ENCODE data around the gene SMARCAL1. TPM values are rescaled to one million over a fixed set of nuclear protein-coding genes. Genes with fewer than 3 reads are reported as not detected.

The SMARCAL1 gene
- polyA plus RNA-seq, 2 donors: 5.4 to 6.7 TPM

GRCh38 chr2:216425008-216425787 is 12.9 kb downstream of the SMARCAL1 start:
- Histone ChIP-seq H3K9me3 (ENCODE audit: control insufficient read depth in 2 of 2, insufficient read depth in 1 of 2, low read depth in 1 of 2, low read length in 1 of 2) (no peaks in the 10 kb centered on the region), H3K27me3 (ENCODE audit: control insufficient read depth in 1 of 2, insufficient read depth in 2 of 2, low read length in 2 of 2) (no peaks in the 10 kb centered on the region), H3K36me3 (ENCODE audit: control insufficient read depth in 2 of 2, insufficient read depth in 2 of 2, low read length in 1 of 2) (peaks cover 22 to 31% of the 10 kb centered on the region in 2 donors), H3K27ac (ENCODE audit: low read depth in 2 of 2, low read length in 1 of 2) (no peak overlapping the region), H3K4me1 (ENCODE audit: control insufficient read depth in 2 of 2, insufficient read depth in 2 of 2, low read length in 1 of 2) (no peaks in the 10 kb centered on the region), H3K4me3 (ENCODE audit: low read depth in 1 of 2, low read length in 2 of 2) (no peak overlapping the region)
- 96 to 98% methylated on average over 14 of the region's 14 CpGs for WGBS, 2 donors

GRCh38 chr2:216426166-216426777 is 14.0 kb downstream of the SMARCAL1 start:
- Histone ChIP-seq H3K4me1 (ENCODE audit: control insufficient read depth in 2 of 2, insufficient read depth in 2 of 2, low read length in 1 of 2) (no peaks in the 10 kb centered on the region), H3K27me3 (ENCODE audit: control insufficient read depth in 1 of 2, insufficient read depth in 2 of 2, low read length in 2 of 2) (no peaks in the 10 kb centered on the region), H3K4me3 (ENCODE audit: low read depth in 1 of 2, low read length in 2 of 2) (no peak overlapping the region), H3K27ac (ENCODE audit: low read depth in 2 of 2, low read length in 1 of 2) (no peak overlapping the region), H3K36me3 (ENCODE audit: control insufficient read depth in 2 of 2, insufficient read depth in 2 of 2, low read length in 1 of 2) (peaks cover 26 to 39% of the 10 kb centered on the region in 2 donors), H3K9me3 (ENCODE audit: control insufficient read depth in 2 of 2, insufficient read depth in 1 of 2, low read depth in 1 of 2, low read length in 1 of 2) (no peaks in the 10 kb centered on the region)
- WGBS, 2 donors: 89 to 95% methylated on average over 2 of the region's 2 CpGs

- H3K27me3 ChIP-seq (ENCODE audit: control insufficient read depth in 1 of 2, insufficient read depth in 2 of 2, low read length in 2 of 2): no peaks in the 10 kb centered on the region
- H3K9me3 ChIP-seq (ENCODE audit: control insufficient read depth in 2 of 2, insufficient read depth in 1 of 2, low read depth in 1 of 2, low read length in 1 of 2): no peaks in the 10 kb centered on the region
- no peak overlapping the region for H3K4me3 ChIP-seq (ENCODE audit: low read depth in 1 of 2, low read length in 2 of 2)
- H3K4me1 ChIP-seq (ENCODE audit: control insufficient read depth in 2 of 2, insufficient read depth in 2 of 2, low read length in 1 of 2): no peaks in the 10 kb centered on the region
- H3K36me3 ChIP-seq (ENCODE audit: control insufficient read depth in 2 of 2, insufficient read depth in 2 of 2, low read length in 1 of 2): peaks cover 26 to 40% of the 10 kb centered on the region in 2 donors
- no peak overlapping the region for H3K27ac ChIP-seq (ENCODE audit: low read depth in 2 of 2, low read length in 1 of 2)
- WGBS, 2 donors: 81 to 83% methylated on average over 4 of the region's 4 CpGs
These were observed 14.7 kb downstream of the SMARCAL1 start for GRCh38 chr2:216426938-216427337.

- Histone ChIP-seq H3K36me3 (ENCODE audit: control insufficient read depth in 2 of 2, insufficient read depth in 2 of 2, low read length in 1 of 2) (peaks cover 31 to 45% of the 10 kb centered on the region in 2 donors), H3K4me3 (ENCODE audit: low read depth in 1 of 2, low read length in 2 of 2) (no peak overlapping the region), H3K27me3 (ENCODE audit: control insufficient read depth in 1 of 2, insufficient read depth in 2 of 2, low read length in 2 of 2) (no peaks in the 10 kb centered on the region), H3K9me3 (ENCODE audit: control insufficient read depth in 2 of 2, insufficient read depth in 1 of 2, low read depth in 1 of 2, low read length in 1 of 2) (no peaks in the 10 kb centered on the region), H3K4me1 (ENCODE audit: control insufficient read depth in 2 of 2, insufficient read depth in 2 of 2, low read length in 1 of 2) (no peaks in the 10 kb centered on the region), H3K27ac (ENCODE audit: low read depth in 2 of 2, low read length in 1 of 2) (no peak overlapping the region)
- 83 to 89% methylated on average over 6 of the region's 6 CpGs for WGBS, 2 donors
These were observed 16.5 kb downstream of the SMARCAL1 start for GRCh38 chr2:216428618-216429350.

- WGBS, 2 donors: 88 to 90% methylated on average over 5 of the region's 5 CpGs
- no peaks in the 10 kb centered on the region for H3K9me3 ChIP-seq (ENCODE audit: control insufficient read depth in 2 of 2, insufficient read depth in 1 of 2, low read depth in 1 of 2, low read length in 1 of 2)
- no peaks in the 10 kb centered on the region for H3K27me3 ChIP-seq (ENCODE audit: control insufficient read depth in 1 of 2, insufficient read depth in 2 of 2, low read length in 2 of 2)
- no peak overlapping the region for H3K4me3 ChIP-seq (ENCODE audit: low read depth in 1 of 2, low read length in 2 of 2)
- no peak overlapping the region for H3K27ac ChIP-seq (ENCODE audit: low read depth in 2 of 2, low read length in 1 of 2)
- peaks cover 28 to 47% of the 10 kb centered on the region in 2 donors for H3K36me3 ChIP-seq (ENCODE audit: control insufficient read depth in 2 of 2, insufficient read depth in 2 of 2, low read length in 1 of 2)
- H3K4me1 ChIP-seq (ENCODE audit: control insufficient read depth in 2 of 2, insufficient read depth in 2 of 2, low read length in 1 of 2): no peaks in the 10 kb centered on the region
These were observed 17.1 kb downstream of the SMARCAL1 start for GRCh38 chr2:216429428-216429827.

GRCh38 chr2:216430811-216431530 is 18.7 kb downstream of the SMARCAL1 start:
- 87 to 93% methylated on average over 13 of the region's 13 CpGs for WGBS, 2 donors
- H3K27ac ChIP-seq (ENCODE audit: low read depth in 2 of 2, low read length in 1 of 2): no peak overlapping the region
- H3K9me3 ChIP-seq (ENCODE audit: control insufficient read depth in 2 of 2, insufficient read depth in 1 of 2, low read depth in 1 of 2, low read length in 1 of 2): no peaks in the 10 kb centered on the region
- peaks cover 29 to 43% of the 10 kb centered on the region in 2 donors for H3K36me3 ChIP-seq (ENCODE audit: control insufficient read depth in 2 of 2, insufficient read depth in 2 of 2, low read length in 1 of 2)
- no peaks in the 10 kb centered on the region for H3K27me3 ChIP-seq (ENCODE audit: control insufficient read depth in 1 of 2, insufficient read depth in 2 of 2, low read length in 2 of 2)
- no peak overlapping the region for H3K4me3 ChIP-seq (ENCODE audit: low read depth in 1 of 2, low read length in 2 of 2)
- no peaks in the 10 kb centered on the region for H3K4me1 ChIP-seq (ENCODE audit: control insufficient read depth in 2 of 2, insufficient read depth in 2 of 2, low read length in 1 of 2)

- Histone ChIP-seq H3K4me3 (ENCODE audit: low read depth in 1 of 2, low read length in 2 of 2) (no peak overlapping the region), H3K27me3 (ENCODE audit: control insufficient read depth in 1 of 2, insufficient read depth in 2 of 2, low read length in 2 of 2) (no peaks in the 10 kb centered on the region), H3K4me1 (ENCODE audit: control insufficient read depth in 2 of 2, insufficient read depth in 2 of 2, low read length in 1 of 2) (no peaks in the 10 kb centered on the region), H3K36me3 (ENCODE audit: control insufficient read depth in 2 of 2, insufficient read depth in 2 of 2, low read length in 1 of 2) (peaks cover 32 to 43% of the 10 kb centered on the region in 2 donors), H3K27ac (ENCODE audit: low read depth in 2 of 2, low read length in 1 of 2) (no peak overlapping the region), H3K9me3 (ENCODE audit: control insufficient read depth in 2 of 2, insufficient read depth in 1 of 2, low read depth in 1 of 2, low read length in 1 of 2) (no peaks in the 10 kb centered on the region)
These were observed 19.2 kb downstream of the SMARCAL1 start for GRCh38 chr2:216431531-216431856.

- Histone ChIP-seq H3K27me3 (ENCODE audit: control insufficient read depth in 1 of 2, insufficient read depth in 2 of 2, low read length in 2 of 2) (no peaks in the 10 kb centered on the region), H3K4me3 (ENCODE audit: low read depth in 1 of 2, low read length in 2 of 2) (no peak overlapping the region), H3K9me3 (ENCODE audit: control insufficient read depth in 2 of 2, insufficient read depth in 1 of 2, low read depth in 1 of 2, low read length in 1 of 2) (no peaks in the 10 kb centered on the region), H3K4me1 (ENCODE audit: control insufficient read depth in 2 of 2, insufficient read depth in 2 of 2, low read length in 1 of 2) (no peaks in the 10 kb centered on the region), H3K36me3 (ENCODE audit: control insufficient read depth in 2 of 2, insufficient read depth in 2 of 2, low read length in 1 of 2) (peaks cover 20 to 31% of the 10 kb centered on the region in 2 donors), H3K27ac (ENCODE audit: low read depth in 2 of 2, low read length in 1 of 2) (no peak overlapping the region)
- WGBS, 2 donors: 73 to 74% methylated on average over 2 of the region's 2 CpGs
These were observed 24.1 kb downstream of the SMARCAL1 start for GRCh38 chr2:216436383-216436782.

- Histone ChIP-seq H3K27me3 (ENCODE audit: control insufficient read depth in 1 of 2, insufficient read depth in 2 of 2, low read length in 2 of 2) (no peaks in the 10 kb centered on the region), H3K27ac (ENCODE audit: low read depth in 2 of 2, low read length in 1 of 2) (no peak overlapping the region), H3K36me3 (ENCODE audit: control insufficient read depth in 2 of 2, insufficient read depth in 2 of 2, low read length in 1 of 2) (peaks cover 8 to 9% of the 10 kb centered on the region in 2 donors), H3K4me1 (ENCODE audit: control insufficient read depth in 2 of 2, insufficient read depth in 2 of 2, low read length in 1 of 2) (no peaks in the 10 kb centered on the region), H3K4me3 (ENCODE audit: low read depth in 1 of 2, low read length in 2 of 2) (no peak overlapping the region), H3K9me3 (ENCODE audit: control insufficient read depth in 2 of 2, insufficient read depth in 1 of 2, low read depth in 1 of 2, low read length in 1 of 2) (no peaks in the 10 kb centered on the region)
- 79 to 98% methylated on average over 3 of the region's 3 CpGs for WGBS, 2 donors
These were observed 29.2 kb downstream of the SMARCAL1 start for GRCh38 chr2:216441308-216442010.

All from esophagus (tissue), 2 donors.